HepG2 (cell line): ENCODE measurements around the gene TMEM235. TPM values are rescaled to one million over a fixed set of nuclear protein-coding genes. Genes with fewer than 3 reads are reported as not detected.
A peak's percentile ranks its signal among the peaks of the same experiment; 100 is the strongest.

Experiments used
- AHDC1 ChIP-seq: sonication (generic); formaldehyde crosslinking; IDR thresholded peaks from 2 replicates; pipeline ENCODE4 v1.5.1; 2020; ENCODE audit warnings: mild to moderate bottlenecking, missing genetic modification reagents, borderline replicate concordance
- AKAP8 ChIP-seq: sonication (generic); formaldehyde crosslinking; IDR thresholded peaks from 2 replicates; pipeline ENCODE4 v1.5.1; 2020; ENCODE audit warnings: mild to moderate bottlenecking, missing genetic modification reagents
- ATRX ChIP-seq: sonication (generic); formaldehyde crosslinking; IDR thresholded peaks from 2 replicates; pipeline ENCODE4 v1.4.0; 2020; ENCODE audit warnings: missing genetic modification reagents, borderline replicate concordance
- CCDC6 ChIP-seq: sonication (generic); formaldehyde crosslinking; IDR thresholded peaks from 2 replicates; pipeline ENCODE4 v1.8.1; 2022; ENCODE audit warnings: mild to moderate bottlenecking, missing genetic modification reagents, moderate library complexity
- EED ChIP-seq: sonication (generic); formaldehyde crosslinking; IDR thresholded peaks from 2 replicates; pipeline ENCODE4 v1.5.0; 2020; ENCODE audit warnings: mild to moderate bottlenecking, missing genetic modification reagents
- HNF4A ChIP-seq: sonication (generic); formaldehyde crosslinking; IDR thresholded peaks from 2 replicates; pipeline ENCODE4 v1.4.0; 2020; ENCODE audit warnings: missing genetic modification reagents
- KAT8 ChIP-seq: IDR thresholded peaks from 2 replicates; pipeline ENCODE4 v1.6.1; 2016; ENCODE audit warnings: missing genetic modification reagents, missing compliant biosample characterization
- POLR2A ChIP-seq, 2 experiments: IDR thresholded peaks; 2 replicates each; pipeline ENCODE4 v1.6.1; 2011; ENCODE audit warnings: low read depth in 2 of 2, low read length in 2 of 2, mild to moderate bottlenecking in 1 of 2, moderate library complexity in 1 of 2; ENCODE audit not compliant: insufficient read depth in 1 of 2
- PRDM10 ChIP-seq: sonication (generic); formaldehyde crosslinking; IDR thresholded peaks from 2 replicates; pipeline ENCODE4 v1.4.0; 2020; ENCODE audit warnings: low read depth, missing genetic modification reagents
- RBM39 ChIP-seq: fragments of 200-400 bp; formaldehyde crosslinking; IDR thresholded peaks from one replicate; pipeline ENCODE4 v1.6.1; 2018; ENCODE audit warnings: antibody characterized with exemption, mild to moderate bottlenecking, low read depth, low read length; ENCODE audit not compliant: poor library complexity, severe bottlenecking
- SNAPC2 ChIP-seq: sonication (generic); formaldehyde crosslinking; IDR thresholded peaks from 2 replicates; pipeline ENCODE4 v1.8.1; 2022; ENCODE audit warnings: mild to moderate bottlenecking, missing genetic modification reagents
- ZNF20 ChIP-seq: sonication (generic); formaldehyde crosslinking; IDR thresholded peaks from 2 replicates; pipeline ENCODE4 v1.4.0; 2020; ENCODE audit warnings: mild to moderate bottlenecking, moderate library complexity, missing genetic modification reagents
- ZNF557 ChIP-seq: sonication (generic); formaldehyde crosslinking; IDR thresholded peaks from 2 replicates; pipeline ENCODE4 v1.4.0; 2020; ENCODE audit warnings: missing genetic modification reagents
- ZNF709 ChIP-seq: sonication (generic); formaldehyde crosslinking; IDR thresholded peaks from 2 replicates; pipeline ENCODE4 v1.5.0; 2020; ENCODE audit warnings: mild to moderate bottlenecking, missing genetic modification reagents
- ZNF724P ChIP-seq: sonication (generic); formaldehyde crosslinking; IDR thresholded peaks from 2 replicates; pipeline ENCODE4 v1.8.0; 2022; ENCODE audit warnings: missing genetic modification reagents, borderline replicate concordance
- ZNF891 ChIP-seq: sonication (generic); formaldehyde crosslinking; IDR thresholded peaks from 2 replicates; pipeline ENCODE4 v1.5.0; 2020; ENCODE audit warnings: mild to moderate bottlenecking, missing genetic modification reagents
- ZSCAN21 ChIP-seq: sonication (generic); formaldehyde crosslinking; IDR thresholded peaks from 2 replicates; pipeline ENCODE4 v1.8.0; 2022; ENCODE audit warnings: mild to moderate bottlenecking, missing genetic modification reagents, moderate library complexity, borderline replicate concordance
- polyA plus RNA-seq, 8 experiments: library from polyadenylated mRNA; depleted of rRNA in 3 of 8; stranded (reverse) in 7 of 8; unstranded in 1 of 8; fragments of >200 nt; fragmentation: Illumina TruSeq in 4 of 8; extraction: Trizol in 4 of 8; gene quantifications; 2 replicates each; pipeline versions ENCODE4 v1.2.1 to v1.2.3, GENCODE V29; 2011 to 2016; ENCODE audit warnings: low read depth in 4 of 8, missing spikeins in 1 of 8, mixed read lengths in 1 of 8; ENCODE audit not compliant: insufficient read depth in 1 of 8
- total RNA-seq, 5 experiments: library from RNA; depleted of rRNA; stranded (reverse); fragments of >200 nt; fragmentation: Illumina TruSeq; extraction: Trizol; gene quantifications; 2 replicates each; pipeline ENCODE4 v1.2.3, GENCODE V29; 2016; ENCODE audit warnings: low read depth in 1 of 5
- TF ChIP-seq, protein P1 (sequence below): sonication (generic); formaldehyde crosslinking; conservative IDR thresholded peaks from 2 replicates; pipeline ENCODE4 v1.5.0; 2020; ENCODE audit warnings: missing genetic modification reagents

Gene TMEM235
- total and polyA plus RNA-seq, 2 of the 13 experiments (the other 11 are each of a cell fraction or from before 2014, with no cell fraction given): not detected

- TF ChIP-seq PRDM10 (CRISPR knock-in tag) (peak; percentile 54; the same call in 1 of the 2 replicates), AKAP8 (peak; percentile 65; the same call in 1 of the 2 replicates), SNAPC2 (CRISPR knock-in tag) (no peak), ZNF709 (CRISPR knock-in tag) (no peak), HNF4A (CRISPR knock-in tag) (peak; percentile 94), POLR2A (IDR thresholded peaks at IDR 0.05; ENCODE audit: insufficient read depth in 1 of 2, low read depth in 2 of 2, low read length in 2 of 2) (no peak), ZNF20 (CRISPR knock-in tag) (no peak), CCDC6 (0 out of 2 replicates have a peak, but pooled peaks have one; percentile 59), RBM39 (no peak), ZNF557 (CRISPR knock-in tag) (no peak), ATRX (CRISPR knock-in tag) (no peak), EED (CRISPR knock-in tag) (peak; percentile 53; the same call in 1 of the 2 replicates), ZNF724P (peak; percentile 78; the same call in 1 of the 2 replicates), ZNF891 (CRISPR knock-in tag) (peak; percentile 79), ZSCAN21 (CRISPR knock-in tag) (0 out of 2 replicates have a peak, but pooled peaks have one; percentile 48), KAT8 (CRISPR knock-in tag) (peak; percentile 83), AHDC1 (CRISPR knock-in tag) (no peak)
- TF ChIP-seq, protein P1, sequence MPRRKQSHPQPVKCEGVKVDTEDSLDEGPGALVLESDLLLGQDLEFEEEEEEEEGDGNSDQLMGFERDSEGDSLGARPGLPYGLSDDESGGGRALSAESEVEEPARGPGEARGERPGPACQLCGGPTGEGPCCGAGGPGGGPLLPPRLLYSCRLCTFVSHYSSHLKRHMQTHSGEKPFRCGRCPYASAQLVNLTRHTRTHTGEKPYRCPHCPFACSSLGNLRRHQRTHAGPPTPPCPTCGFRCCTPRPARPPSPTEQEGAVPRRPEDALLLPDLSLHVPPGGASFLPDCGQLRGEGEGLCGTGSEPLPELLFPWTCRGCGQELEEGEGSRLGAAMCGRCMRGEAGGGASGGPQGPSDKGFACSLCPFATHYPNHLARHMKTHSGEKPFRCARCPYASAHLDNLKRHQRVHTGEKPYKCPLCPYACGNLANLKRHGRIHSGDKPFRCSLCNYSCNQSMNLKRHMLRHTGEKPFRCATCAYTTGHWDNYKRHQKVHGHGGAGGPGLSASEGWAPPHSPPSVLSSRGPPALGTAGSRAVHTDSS (CRISPR knock-in tag): no peak
Observed at GRCh38 chr17:78241277-78242023, 10.0 kb downstream of the TMEM235 start (continued).
